HS-27A (cell line): ENCODE results near the gene BLOC1S1.
"Not testable (repeated sequence)": the region's sequence is repeated elsewhere in the genome, so short reads cannot be mapped to it uniquely, and the experiment has no call there.

ENCODE experiments used
- DNase-seq: peaks from one replicate; pipeline ENCODE4 v3.0.0-alpha.2; 2012; ENCODE audit warnings: low read depth, missing footprints

The BLOC1S1 gene

DNA sequence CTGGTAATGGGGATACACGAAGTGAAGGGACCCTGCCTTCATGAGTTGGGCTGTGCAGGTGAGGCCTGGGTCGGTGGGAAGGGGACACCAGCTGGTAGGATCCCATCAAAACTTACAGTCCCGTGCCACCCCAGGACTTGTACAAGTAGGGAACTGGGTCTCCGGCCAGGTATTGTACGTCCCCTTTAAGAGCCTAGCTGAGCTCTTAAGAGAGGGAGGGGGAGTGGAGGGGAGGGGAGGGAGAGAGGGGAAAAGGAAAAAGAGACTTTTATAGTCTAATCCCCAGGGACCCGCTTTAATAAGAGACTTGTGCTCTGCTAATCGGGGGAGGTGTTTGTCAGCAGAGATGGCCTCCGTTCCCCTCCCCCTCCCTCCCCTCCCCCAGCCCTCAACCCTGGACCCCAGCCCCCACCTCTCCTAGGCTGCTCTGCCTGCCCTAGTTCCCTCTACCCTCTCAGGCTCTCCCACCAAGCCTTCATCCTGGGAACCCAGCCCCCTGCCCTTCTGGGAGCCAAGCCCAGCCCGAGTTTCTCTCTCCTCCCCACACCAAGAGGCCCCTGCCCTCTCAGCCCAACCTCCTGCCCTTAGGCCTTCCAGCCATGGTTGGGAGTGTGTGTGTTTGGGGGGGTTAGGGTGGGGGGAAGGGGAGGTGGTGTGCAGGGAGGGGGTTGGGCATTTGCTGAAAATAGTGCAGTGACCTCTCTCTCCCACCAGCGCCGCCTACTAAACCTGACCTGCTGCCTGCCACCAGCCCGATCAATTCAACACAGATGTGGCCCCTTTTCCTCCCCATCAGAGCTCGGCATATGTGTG, 29.7 kb downstream of the BLOC1S1 start:
- DNase-seq: no peak

DNA sequence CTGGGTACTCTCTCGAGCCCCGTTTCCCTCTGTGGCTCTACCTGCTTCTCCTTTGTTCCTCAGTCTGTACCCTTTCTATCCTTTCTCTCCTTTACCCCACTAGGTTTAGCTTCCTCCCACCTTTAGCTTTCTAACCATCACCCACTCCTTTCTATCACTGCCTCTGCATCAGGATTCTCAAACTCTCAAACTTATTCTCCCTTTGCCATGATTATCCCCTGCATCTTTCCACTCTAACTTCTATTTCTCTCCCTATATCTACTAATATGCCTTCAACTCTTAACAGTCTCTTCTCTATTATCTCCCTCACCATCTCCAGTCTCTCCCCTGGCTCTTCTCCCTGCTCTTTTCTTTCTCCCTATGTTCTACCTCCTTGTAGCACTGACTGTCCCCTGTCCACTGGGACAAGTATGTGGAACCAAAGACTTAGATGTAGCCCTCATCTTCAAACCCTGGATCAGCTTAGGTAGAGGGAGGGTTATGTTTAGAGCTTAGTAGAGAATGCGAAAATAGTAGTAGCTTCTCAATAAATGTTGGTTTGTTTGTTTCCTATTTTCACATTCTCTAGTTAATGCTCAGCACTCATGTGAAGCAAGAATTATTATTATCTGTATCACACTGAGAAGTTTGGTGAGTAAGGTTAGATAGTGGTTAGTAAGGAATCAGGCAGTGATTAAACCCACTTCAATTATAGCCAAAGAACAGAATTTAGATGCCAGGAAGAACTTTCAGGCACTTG, 30.5 kb downstream of the BLOC1S1 start:
- no peak for DNase-seq

DNA sequence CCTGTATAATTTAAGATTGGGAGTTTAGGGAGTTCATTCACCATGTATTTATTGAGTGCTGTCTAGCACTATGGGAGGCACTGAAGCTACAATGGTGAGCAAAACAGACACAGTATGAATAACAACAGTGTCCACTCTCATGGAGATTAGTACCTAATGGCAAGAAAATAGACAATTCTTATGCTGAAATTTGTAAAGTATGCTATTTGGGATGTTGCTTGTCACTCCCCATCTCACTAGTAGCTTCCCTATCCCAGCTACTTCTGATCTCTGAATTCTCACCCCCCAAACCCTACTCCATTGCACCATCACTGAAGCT, 31.0 kb downstream of the BLOC1S1 start:
- DNase-seq: no peak

DNA sequence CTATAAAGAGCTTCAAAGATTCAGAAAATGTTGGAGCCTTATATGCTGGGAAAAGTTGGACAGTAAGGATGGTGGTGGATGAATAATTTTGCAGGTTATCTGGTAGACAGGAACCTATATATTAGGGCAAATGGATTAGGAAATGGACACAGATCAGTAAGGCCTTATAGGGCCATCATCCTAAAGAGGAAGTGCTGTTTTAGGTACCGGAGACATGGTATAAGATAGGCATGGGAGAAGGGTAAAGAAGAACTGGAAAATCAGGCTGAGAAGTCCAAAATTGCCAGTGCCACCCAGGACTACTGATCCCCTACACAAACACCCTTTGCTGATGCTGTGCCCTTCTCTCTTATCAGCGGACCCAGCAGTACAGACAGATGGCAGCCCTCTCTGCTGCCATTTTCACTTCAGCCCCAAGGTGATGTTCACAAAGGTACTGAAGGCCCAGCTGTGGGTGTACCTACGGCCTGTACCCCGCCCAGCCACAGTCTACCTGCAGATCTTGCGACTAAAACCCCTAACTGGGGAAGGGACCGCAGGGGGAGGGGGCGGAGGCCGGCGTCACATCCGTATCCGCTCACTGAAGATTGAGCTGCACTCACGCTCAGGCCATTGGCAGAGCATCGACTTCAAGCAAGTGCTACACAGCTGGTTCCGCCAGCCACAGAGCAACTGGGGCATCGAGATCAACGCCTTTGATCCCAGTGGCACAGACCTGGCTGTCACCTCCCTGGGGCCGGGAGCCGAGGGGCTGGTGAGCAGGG, 32.6 kb downstream of the BLOC1S1 start:
- DNase-seq: no peak

DNA sequence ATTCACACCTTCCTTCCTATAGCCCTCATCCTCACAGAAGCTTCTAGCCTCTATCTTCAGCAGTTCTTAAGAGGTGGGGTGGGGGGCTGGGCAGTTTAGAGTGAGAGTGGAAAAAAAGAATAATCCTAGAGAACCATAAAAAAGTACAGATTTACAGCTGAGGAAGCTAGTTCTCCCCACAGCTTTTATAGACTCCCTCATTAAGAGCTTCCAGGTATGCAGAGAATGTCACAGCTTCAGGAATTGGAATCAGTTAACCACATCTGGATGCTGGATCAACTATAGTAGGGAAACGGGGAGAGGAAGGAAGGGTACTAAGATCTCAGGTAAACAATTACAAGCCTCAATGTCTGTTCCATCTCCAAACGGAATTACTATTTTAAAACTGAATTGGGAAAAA, 39.4 kb downstream of the BLOC1S1 start:
- DNase-seq: no peak

DNA sequence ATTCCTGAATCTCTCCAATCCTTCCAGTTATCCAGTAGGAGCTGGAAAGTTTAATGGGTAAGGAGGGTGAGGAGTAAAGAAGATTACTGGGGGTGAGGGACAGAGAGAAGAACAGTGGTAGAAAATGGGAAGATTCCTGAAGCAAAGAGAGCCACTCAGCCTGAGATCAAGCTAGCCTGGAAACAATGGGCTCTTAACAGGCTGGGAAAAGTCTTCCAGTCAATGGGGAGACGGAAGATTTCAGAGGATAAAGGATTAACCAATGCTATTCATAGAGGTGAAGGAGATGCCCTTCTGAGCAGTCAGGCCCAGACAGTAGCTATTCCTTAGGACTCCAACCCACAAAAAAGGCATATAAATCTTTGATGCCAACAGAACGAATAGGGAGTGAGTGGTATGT, 41.9 kb downstream of the BLOC1S1 start:
- DNase-seq: no peak

DNA sequence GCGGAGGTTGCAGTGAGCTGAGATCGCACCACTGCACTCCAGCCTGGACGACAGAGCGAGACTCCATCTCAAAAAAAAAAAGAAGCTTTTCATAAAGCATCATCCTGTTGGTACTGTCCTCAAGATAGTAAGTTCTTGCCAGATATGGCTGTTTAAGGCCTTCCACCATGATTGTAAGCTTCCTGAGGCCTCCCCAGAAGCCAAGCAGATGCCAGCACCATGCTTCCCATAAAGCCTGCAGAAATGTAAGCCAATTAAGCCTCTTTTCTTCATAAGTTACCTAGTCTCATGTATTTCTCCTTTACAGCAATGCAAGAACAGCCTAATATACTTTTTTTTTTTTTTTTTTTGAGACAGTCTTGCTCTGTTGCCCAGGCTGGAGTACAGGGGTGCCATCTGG, 42.7 kb downstream of the BLOC1S1 start:
- not testable (repeated sequence) for DNase-seq

DNA sequence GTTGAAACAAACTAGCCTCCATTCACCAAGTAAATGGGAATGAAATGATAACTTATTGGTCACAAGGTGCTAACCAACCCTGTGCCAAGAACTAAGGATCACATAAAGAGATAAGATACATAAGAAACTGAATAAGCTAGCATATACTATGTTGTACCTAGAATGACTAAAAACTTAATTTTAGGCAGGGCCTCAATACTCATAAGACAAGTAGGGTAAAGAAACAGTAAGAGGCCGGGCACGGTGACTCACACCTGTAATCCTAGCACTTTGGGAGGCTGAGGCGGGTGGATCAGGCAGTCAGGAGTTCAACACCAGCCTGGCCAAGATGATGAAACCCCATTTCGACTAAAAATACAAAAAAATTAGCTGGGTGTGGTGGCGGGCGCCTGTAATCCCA, 44.8 kb downstream of the BLOC1S1 start:
- DNase-seq: no peak

DNA sequence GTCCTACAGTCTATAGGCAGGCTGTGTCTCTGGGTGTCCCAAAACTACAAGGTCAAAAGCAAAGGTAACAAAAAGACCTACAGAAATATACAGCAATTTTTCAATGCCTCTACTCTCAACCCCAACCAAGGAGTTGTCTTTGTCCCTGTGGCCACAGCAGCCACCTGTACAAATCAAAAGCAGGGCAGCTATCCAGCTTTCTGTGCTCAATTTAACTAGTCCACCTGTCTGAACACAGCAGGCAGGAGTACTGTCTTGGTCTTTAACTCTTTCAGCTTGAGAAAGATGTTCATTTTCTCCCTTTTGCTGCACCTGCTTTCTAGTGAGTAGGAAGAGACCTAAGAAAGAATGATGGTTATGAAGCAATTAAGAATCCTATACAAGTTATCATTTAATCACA, 46.8 kb downstream of the BLOC1S1 start:
- DNase-seq: no peak

DNA sequence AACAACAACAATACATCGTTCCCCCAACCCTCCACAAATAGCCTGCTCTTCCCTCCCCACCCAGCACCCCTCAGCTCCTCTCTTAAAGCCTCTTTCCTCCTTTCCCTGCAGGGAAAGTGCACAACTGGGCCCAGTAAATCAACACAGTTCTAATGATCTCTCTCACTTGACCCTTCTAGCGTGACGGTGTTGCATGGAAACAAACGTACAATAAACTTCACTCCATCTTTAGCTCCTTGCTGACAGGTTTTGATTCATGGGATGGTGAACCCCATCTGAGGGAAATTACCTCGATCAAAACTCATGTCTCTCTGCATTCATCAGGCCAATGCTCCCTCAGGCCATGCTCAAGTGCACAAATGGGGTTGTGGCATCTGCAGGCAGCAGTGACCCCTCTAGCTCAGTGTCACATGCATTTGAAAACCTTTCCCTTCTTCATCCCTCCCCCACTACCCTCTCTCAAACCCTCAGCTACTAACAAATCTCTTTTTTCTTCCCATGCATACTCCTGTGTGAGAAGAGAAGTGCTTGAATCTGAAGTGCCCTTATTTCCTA, 50.0 kb downstream of the BLOC1S1 start:
- DNase-seq: no peak

DNA sequence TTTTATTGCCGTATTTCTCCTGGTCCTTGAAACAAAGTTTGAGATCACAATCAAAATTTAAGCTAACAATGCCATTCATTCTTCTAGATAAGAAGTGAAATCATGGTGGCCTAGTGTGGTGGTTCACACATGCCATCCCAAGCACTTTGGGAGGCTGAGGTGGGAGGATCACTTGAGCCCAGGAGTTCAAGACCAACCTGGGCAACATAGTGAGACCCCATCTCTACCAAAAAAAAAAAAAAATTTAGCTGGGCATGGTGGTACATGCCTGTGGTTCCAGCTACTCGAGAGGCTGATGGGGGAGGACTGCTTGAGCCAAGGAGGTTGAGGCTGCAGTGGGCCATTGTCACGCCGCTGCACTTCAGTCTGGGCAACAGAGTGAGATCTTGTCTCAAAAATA, 51.3 kb downstream of the BLOC1S1 start:
- DNase-seq: no peak
